ENCODE results near the gene NCEH1.

Gene NCEH1

DNA sequence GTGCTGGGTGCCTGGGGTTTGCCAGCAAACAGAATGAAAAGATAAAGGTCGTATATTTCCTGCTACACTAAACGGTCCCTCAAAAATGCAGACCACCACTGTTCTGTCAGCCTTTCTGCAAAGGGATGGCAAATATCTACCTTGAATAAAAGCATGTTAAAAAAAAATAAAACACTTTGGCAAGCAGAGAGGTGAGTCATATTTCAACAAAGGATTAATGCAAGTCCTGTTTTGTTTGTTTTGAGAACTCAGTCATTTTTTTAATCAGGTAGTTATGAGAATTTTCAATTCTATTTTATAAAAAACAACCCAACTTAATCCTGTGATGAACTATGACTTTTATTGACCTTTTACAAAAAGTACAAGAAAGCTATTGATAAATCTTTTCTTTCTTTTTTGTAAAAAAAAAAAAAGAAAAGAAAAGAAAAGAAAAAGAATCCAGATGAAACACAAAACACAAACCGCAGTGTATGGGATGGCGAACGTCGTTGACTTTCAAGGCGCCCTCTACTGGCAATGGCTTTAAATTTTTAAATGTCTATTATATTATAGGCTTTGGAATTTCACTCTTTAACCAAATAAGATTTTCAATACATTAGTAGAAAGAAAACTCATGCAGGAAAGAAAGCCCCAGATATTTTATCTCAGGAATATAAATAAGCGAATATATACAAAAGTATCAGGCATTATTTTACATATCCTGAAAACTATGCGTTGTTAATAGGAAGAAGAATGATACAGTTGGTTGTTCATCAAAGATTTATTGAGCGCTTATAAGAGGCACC lies 87.8 kb downstream of the NCEH1 start:
- in situ Hi-C loops (cut with MboI; ENCODE audit: low pct_unique_long_range_greater_than_20kb, low sequenced_read_pairs) = no loop called here
- peak; percentile 39 for DNase-seq

DNA sequence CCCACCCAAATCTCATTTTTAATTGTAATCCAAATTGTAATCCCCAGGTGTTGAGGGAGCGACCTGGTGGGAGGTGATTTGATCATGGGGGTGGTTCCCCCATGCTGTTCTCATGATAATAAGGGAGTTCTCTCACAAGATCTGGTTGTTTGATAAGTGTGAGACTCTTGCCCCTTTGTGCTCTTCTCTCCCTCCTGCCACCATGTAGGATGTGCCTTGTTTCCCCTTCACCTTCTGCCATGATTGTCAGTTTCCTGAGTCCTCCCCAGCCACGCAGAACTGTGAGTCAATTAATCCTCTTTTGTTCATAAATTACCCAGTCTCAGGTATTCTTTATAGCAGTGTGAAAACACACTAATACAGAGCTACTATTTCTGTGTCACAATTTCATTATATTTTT lies 88.7 kb downstream of the NCEH1 start:
- in situ Hi-C loops (cut with MboI; ENCODE audit: low pct_unique_long_range_greater_than_20kb, low sequenced_read_pairs) = no loop called here
- no peak for DNase-seq

DNA sequence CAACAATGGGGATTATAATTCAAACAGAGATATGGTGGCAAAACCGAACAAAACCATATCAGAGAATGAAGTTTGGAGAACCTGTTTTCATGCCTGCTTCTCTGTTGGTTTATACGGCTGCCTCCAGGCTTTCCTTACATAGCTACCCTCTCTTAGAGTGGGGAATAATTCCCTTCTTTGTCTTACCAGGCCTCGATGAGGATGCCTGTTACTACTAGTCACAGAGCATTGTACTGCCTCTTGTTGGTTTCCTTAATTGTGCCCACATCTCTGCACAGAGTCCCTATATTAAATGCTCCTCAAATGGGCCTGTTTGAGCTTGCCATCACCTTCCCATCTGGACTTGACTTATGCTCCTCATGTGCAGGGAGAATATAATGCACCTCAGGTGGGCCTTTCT lies 92.9 kb downstream of the NCEH1 start:
- no peak for DNase-seq
- in situ Hi-C loops (cut with MboI; ENCODE audit: low pct_unique_long_range_greater_than_20kb, low sequenced_read_pairs) = no loop called here

DNA sequence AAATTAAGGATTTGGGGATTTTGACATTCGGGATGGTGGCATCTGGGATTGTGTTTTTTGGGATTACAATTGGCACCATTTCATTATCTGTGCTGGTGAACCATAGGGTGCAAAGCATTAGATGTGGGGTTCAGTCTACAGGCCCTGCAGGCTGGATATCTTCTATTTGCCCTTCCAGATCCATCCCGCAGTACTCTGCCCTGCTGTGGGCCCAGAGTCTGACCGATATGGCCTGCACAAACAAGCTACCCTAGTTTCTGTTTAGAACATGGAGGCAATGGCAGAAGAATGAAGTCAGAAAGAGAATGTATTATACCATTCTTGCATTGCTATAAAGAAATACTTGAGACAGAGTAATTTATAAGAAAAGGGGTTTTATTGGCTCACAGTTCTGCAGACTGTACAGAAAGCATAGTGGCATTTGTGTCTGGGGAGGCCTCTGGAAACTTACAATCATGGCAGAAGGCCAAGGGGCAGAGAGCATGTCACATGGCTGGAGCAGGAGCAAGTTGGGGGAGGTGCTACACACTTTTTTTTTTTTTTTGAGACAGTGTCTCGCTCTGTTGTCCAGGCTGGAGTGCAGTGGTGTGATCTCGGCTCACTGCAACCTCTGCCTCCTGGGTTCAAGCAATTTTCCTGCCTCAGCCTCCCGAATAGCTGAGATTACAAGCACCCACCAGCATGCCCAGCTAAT lies 93.7 kb downstream of the NCEH1 start:
- in situ Hi-C loops (cut with MboI; ENCODE audit: low pct_unique_long_range_greater_than_20kb, low sequenced_read_pairs) = no loop called here
- DNase-seq = no peak

DNA sequence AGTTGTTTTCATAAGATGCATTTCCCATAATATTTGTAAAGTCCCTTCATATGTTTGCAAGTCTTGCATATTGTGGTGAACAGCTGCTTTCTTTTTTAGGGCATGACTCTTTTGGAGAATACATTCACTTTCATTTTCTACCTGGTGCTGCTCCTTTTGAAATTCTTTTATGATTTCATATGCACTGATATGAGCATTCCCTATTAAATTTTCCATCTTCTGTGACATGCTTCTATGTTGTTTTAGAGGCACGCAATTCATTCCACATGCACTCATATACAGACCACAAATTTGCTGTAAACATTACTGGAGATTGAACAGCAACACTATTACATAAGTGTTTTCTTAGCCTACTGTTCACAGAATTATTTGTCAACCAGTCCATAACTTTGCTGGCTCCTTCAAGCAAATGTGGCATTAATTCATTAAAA lies 94.8 kb downstream of the NCEH1 start:
- in situ Hi-C loops (cut with MboI; ENCODE audit: low pct_unique_long_range_greater_than_20kb, low sequenced_read_pairs) = no loop called here

DNA sequence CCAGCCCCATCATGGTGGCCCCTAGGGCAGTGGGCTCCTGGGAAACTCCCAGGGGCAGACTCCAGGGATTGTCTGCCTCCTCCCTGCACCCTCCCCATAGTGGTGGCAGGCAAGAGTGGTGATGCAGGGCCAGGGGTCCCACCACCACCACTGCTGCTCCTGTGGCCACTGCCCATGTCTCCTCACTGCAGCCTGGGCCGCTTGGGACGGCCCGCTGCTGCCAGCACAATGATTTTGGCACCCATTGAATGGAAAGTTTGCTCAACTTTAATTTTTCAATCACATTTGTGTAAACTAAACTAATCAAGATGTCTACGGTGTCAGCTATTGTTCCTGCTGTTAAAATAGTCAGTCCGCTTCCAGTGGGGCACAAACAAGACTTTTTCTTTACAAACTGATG lies 95.6 kb downstream of the NCEH1 start:
- in situ Hi-C loops (cut with MboI; ENCODE audit: low pct_unique_long_range_greater_than_20kb, low sequenced_read_pairs) = no loop called here
- no peak for DNase-seq

More for the DNA sequence above, 94.8 kb downstream of the NCEH1 start:
- DNase-seq = no peak

DNA sequence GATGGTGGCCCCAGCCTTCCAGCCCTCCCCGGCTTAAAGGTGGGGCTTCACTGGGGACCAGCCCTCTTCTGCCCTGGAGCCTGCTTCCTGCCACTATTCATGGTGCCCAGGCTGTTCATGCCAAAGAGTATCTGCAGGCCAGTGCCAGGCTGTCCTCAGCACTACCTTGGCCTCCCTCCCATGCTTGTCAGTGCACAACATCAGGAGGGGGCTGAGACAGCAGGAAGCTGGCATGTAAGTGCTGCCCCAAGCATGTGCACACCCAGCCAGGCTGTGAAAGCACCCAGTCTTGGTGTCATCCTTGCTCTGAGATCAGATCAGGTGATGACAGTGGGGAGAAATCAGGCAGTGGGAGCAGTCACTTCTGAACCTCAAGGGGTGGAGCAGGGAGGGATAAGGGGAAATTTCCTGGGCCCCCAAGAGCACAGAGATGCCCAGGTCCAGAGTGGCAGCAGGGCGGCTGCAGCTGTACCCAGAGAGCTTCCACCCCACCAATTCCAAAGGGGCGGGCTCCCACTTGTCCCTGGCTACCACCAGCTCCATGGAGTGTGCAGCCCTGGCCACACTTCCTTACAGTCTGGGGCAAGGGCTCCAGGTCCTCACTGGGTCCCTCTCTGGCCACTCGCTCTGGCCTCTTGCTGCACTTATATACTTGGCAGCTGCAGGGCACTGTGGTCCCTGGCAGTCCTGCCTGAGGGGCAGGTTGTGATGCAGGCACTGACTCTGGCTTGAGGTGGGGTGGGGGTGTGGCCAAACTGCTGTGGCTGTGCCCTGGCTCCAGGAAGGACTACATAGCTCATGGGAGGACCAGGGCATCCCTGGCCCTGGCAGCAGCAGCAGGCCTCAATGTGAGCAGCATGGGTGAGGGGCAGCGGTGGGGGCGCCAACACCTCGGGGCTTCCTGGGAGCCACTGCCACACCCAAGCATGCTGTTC lies 96.3 kb downstream of the NCEH1 start:
- in situ Hi-C loops (cut with MboI; ENCODE audit: low pct_unique_long_range_greater_than_20kb, low sequenced_read_pairs) = no loop called here
- no peak for DNase-seq

DNA sequence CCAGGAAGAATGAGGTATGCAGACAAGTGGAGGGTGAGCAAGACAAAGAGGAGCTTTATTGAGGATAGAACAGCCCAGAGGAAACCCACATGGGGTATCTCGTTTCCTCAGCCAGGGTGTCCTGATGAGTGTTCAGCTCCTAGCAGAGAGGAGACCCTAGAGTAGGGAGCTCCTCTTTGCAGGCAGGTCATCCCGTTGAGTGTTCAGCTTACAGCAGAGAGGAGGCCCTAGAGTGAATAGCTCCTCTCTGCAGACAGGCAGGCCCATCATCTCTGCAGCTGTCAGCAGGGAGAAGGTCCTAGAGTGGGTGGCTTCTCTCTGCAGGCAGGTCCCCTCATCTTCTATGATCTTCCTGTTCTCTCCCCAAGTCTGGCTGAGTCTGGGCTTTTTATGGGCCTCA lies 97.0 kb downstream of the NCEH1 start:
- in situ Hi-C loops (cut with MboI; ENCODE audit: low pct_unique_long_range_greater_than_20kb, low sequenced_read_pairs) = no loop called here
- DNase-seq = no peak

DNA sequence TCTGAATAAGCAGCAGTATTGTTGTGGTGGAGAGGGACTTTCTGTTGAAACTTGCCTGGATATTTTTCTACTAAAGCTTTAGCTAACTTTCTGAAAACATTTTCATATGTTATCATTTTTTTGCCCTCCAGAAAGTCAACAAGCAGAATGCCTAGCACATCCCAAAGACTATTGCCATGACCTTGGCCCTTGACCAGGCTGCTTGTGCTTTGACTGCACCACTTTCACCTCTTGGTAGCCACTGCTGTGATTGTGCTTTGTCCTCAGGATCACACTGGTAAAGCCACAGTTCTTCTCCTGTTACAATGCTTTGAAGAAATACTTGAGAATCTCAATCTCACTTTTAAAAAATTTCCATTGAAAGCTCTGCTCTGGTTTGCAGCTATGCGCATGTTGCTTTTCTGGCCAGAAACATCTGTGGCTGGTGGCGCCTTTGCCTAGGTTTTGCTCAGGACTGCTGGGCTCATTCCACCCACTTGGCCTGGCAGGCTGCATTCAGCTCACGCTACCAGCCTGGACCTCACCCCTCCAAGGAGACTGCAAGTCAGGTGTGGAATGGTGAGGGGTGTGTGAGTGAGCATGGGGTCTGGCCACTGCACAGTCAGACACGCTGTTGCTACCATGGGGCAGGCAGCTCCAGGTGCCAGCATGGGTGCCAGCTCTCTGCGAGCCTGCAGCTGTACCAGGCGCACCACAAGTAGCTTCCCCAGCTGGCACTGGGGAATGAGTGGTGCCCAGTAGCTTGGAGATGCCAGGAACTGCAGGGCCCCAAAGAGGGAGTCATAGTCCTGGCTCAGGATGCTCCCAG lies 97.8 kb downstream of the NCEH1 start:
- DNase-seq = no peak
- in situ Hi-C loops (cut with MboI; ENCODE audit: low pct_unique_long_range_greater_than_20kb, low sequenced_read_pairs) = no loop called here

DNA sequence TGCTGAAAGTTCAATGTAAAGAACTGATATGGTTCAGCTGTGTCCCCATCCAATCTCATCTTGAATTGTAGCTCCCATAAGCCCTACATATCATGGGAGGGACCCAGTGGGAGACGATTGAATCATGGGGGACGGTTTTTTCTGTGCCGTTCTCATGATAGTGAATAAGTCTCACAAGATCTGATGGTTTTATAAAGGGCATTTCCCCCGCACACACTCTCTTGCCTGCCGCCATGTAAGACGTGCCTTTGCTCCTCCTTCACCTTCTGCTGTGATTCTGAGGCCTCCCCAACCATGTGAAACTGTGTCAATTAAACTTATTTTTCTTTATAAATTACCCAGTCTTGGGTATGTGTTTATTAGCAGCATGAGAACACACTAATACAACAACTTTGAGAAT lies 101.1 kb downstream of the NCEH1 start:
- in situ Hi-C loops (cut with MboI; ENCODE audit: low pct_unique_long_range_greater_than_20kb, low sequenced_read_pairs) = no loop called here
- no peak for DNase-seq

DNA sequence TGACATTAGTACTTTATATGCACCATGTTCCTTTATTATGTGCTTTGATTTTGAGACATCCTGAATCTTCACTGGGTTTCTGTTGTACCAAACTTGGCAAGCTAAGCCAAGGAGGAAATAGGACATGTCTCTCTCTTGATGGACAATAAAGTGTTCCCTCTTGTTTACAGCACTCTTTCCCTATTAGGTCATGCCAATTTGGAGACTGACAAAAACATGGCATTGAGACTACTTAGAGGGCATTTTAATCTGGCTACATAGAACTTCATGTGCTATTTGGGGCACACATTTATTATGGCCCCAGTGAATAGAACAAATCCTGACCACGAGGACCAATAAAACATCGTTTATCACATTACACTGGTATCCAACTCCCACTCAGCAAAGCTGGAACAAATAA lies 102.3 kb downstream of the NCEH1 start:
- in situ Hi-C loops (cut with MboI; ENCODE audit: low pct_unique_long_range_greater_than_20kb, low sequenced_read_pairs) = no loop called here
- DNase-seq = no peak

DNA sequence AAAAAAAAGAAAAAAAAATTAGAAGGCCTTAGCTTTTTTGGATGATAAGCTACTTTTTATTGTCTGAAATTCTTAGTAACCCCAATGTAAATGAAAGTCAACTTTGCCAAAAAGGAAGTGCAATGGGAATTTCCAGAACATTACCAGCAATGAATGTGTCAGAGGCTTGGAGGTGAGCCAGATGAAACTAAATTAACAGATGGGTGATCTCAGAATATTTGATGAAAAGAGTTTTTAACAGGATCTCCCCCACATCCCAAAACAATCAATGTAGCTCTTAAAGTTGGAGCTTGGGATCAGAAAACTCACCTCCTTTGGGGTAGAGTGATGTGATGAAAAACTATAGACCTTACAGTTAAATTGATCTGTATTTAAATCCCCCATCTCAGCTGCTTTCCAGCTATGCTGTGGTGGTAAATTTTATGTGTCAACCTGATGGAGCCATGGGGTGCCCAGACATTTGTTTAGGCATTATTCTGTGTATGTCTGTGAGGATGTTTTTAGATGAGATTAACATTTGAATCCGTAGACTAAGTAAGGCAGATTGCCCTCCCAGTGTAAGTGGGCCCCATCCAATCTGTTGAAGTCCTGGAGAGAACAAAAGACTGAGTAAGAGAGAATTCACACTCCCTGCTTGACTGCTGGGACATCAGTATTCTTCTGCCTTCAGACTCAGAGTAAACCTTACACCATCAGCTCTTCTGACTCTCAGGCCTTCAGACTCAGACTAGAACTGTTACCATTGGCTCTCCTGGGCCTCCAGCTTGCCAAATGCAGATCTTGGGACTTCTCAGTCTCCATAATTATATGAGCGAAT lies 103.4 kb downstream of the NCEH1 start:
- in situ Hi-C loops (cut with MboI; ENCODE audit: low pct_unique_long_range_greater_than_20kb, low sequenced_read_pairs) = no loop called here
- DNase-seq = no peak

DNA sequence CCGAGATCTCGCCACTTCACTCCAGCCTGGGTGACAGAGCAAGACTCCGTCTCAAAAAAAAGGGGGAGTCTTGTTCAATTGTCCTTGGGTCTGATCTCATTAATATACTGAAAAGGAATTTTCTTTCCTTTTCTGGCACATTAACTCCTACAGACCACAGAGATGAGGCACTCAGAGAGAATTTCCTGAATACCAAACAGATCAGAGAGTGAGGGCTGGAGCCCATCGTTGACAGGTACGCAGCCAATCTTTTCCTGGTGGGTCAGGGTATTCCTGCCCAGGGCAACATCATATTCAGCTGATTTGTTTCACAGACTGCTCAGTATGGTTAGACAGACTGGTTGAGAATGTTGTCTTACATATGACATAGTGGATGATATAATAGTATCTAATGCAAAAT lies 104.8 kb downstream of the NCEH1 start:
- no peak for DNase-seq
- in situ Hi-C loops (cut with MboI; ENCODE audit: low pct_unique_long_range_greater_than_20kb, low sequenced_read_pairs) = no loop called here

DNA sequence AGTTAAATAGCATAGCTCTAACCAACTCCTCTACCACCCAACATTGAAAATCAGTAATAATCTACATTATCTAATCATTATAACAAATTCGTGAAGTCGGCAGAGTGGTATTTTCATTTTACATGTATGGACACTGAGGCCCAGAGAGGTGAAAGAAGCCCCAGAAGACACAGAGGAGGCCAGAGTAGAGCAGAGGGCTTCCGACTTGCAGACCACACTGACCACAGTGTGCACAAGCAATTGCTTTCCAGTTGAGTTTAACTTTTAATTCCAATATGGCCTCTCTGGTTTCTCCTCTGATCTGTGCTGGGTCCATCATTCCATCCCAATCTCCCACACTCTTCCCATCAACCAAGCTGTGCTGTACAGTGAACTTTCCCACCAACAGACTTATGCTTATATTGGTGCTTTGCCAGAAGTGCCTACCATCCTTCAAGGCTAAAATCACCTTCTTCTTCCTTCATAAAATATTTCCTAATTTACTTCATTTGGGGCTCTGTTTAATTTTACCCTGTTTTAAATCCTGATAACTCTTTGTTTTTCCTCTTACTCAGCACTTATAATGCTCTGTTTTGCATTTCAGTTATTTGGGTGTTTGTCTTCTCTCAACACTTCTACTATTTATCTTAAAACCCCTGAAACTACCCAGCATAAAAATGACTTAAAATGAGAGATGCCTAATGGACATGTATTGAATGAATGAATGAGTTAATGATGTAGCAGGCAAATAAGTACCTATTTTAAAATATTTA lies 105.8 kb downstream of the NCEH1 start:
- in situ Hi-C loops (cut with MboI; ENCODE audit: low pct_unique_long_range_greater_than_20kb, low sequenced_read_pairs) = no loop called here
- DNase-seq = no peak

DNA sequence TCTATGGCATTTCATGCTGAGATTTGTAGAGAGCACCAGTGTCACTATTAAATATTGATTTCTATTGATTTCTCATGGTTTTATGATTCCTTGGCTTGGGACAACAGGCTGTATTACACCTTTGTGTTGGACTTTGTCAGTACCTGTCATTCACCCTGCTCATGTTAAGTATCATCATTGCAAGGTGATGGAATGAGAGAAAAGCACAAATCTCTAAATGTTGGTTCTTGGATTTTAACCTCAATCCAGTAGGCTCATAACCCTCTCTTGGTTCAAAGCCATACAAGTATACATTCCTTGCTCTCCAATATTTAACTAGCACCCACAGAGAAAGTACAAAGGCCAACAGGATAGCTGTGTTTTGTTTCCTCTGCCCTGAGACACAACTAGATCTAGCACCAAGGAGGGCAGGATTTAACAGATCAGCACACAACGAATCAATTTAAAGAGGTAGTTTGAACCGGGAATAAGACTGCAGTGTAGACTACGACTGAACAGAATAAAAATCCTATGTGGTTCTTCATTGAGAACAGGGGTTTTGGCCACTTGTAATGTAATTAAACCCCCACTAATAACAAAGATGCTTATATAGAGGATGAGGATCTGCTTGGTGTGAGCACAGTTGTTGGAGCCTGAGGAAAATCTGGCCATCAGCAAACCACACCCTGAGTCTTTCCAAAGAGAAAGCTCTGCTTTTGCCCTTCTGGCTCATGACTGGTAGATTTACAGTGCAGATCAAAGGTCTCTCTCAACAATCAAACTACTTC lies 109.6 kb downstream of the NCEH1 start:
- in situ Hi-C loops (cut with MboI; ENCODE audit: low pct_unique_long_range_greater_than_20kb, low sequenced_read_pairs) = no loop called here
- DNase-seq = no peak

DNA sequence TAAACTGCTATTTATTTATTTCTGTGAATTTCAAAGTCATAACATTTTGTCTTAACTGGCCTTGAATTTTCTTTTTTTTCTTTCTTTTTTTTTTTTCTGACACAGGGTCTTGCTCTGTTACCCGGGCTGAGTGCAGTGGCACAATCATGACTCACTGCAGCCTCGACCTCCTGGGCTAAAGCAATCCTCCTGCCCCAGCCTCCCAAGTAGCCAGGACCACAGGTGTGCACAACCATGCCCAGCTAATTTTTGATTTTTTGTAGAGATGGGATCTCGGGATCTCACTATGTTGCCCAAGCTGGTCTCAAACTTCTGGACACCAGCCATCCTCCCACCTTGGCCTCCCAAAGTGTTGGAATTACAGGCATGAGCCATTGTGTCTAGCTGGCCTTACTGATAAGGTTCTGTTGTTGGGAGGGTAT lies 110.2 kb downstream of the NCEH1 start:
- in situ Hi-C loops (cut with MboI; ENCODE audit: low pct_unique_long_range_greater_than_20kb, low sequenced_read_pairs) = no loop called here
- no peak for DNase-seq

DNA sequence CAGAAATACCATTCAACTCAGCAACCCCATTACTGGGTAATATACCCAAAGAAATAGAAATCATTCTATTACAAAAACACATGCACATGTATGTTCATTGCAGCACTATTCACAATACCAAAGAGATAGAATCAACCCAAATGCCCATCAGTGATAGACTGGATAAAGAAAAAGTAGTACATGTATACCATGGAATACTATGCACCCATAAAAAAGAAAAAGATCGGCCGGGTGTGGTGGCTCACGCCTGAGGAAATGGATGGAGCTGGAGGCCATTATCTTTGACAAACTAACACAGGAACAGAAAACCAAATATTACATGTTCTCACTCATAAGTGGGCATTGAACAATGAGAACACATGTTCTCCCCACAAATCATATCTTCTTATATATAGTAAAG lies 112.0 kb downstream of the NCEH1 start:
- in situ Hi-C loops (cut with MboI; ENCODE audit: low pct_unique_long_range_greater_than_20kb, low sequenced_read_pairs) = no loop called here
- no peak for DNase-seq
